CD8-positive, alpha-beta memory T cell (primary cell): ENCODE data around the gene UBAP1. TPM values are rescaled to one million over a fixed set of nuclear protein-coding genes. Genes with fewer than 3 reads are reported as not detected.

Source experiments
- polyA plus RNA-seq: library from polyadenylated mRNA; unstranded; fragments of 300-500 nt; fragmentation: Illumina TruSeq; gene quantifications from one replicate; pipeline ENCODE4 v1.2.3, GENCODE V29; 2021
- total RNA-seq, 2 experiments: library from RNA; stranded (reverse); gene quantifications; one replicate each; pipeline ENCODE4 v1.2.3, GENCODE V29; 2021

UBAP1 gene
- total and polyA plus RNA-seq, 3 experiments from 2014 or later: 39.0 to 50.2 (median 39.7) TPM

Other genes starting within 250 kb of the UBAP1 start
- gene UBAP2, start 130.2 kb upstream of the UBAP1 start, total RNA-seq: 10 to 100 TPM; 50.0 to 51.7 TPM
- 16.3 TPM for gene UBAP2, start 130.2 kb upstream of the UBAP1 start, polyA plus RNA-seq
- gene DCAF12, start 52.3 kb upstream of the UBAP1 start, total RNA-seq: 10 to 100 TPM; 43.0 to 49.2 TPM
- 18.4 TPM for gene DCAF12, start 52.3 kb upstream of the UBAP1 start, polyA plus RNA-seq
- gene KIF24, start 150.2 kb downstream of the UBAP1 start, total RNA-seq: 1 to 10 TPM; 6.0 to 6.7 TPM
- not detected for gene KIF24, start 150.2 kb downstream of the UBAP1 start, polyA plus RNA-seq
- 10 to 100 TPM; 27.9 to 30.4 TPM for gene NUDT2, start 150.5 kb downstream of the UBAP1 start, total RNA-seq
- 24.6 TPM for gene NUDT2, start 150.5 kb downstream of the UBAP1 start, polyA plus RNA-seq
- gene MYORG, start 197.9 kb downstream of the UBAP1 start, total RNA-seq: 1 to 10 TPM; 2.3 to 2.4 TPM
- 0.67 TPM for gene MYORG, start 197.9 kb downstream of the UBAP1 start, polyA plus RNA-seq